ENCODE measurements around the gene FSCN2. TPM values are rescaled to one million over a fixed set of nuclear protein-coding genes. Genes with fewer than 3 reads are reported as not detected.
"Not testable (repeated sequence)": the region's sequence is repeated elsewhere in the genome, so short reads cannot be mapped to it uniquely, and the experiment has no call there.

The FSCN2 gene
- total RNA-seq, 2 donors from 2014 or later: 0.65 to 0.72 TPM

GRCh38 chr17:81531998-81532404 is 3.8 kb downstream of the FSCN2 start:
- H3K27me3 Mint-ChIP-seq; H3K4me3 Mint-ChIP-seq; H3K27ac Mint-ChIP-seq; ATAC-seq; DNase-seq; H3K4me1 Mint-ChIP-seq; H3K9me3 ChIP-seq (ENCODE audit: control insufficient read depth, low read length, poor library complexity, severe bottlenecking); H3K36me3 Mint-ChIP-seq (ENCODE audit: low read depth): not testable (repeated sequence)

GRCh38 chr17:81532490-81533287 is 4.5 kb downstream of the FSCN2 start:
- Mint-ChIP-seq H3K36me3 (ENCODE audit: low read depth) (no peaks in the 10 kb centered on the region), H3K27me3 (peaks cover under 1% of the 10 kb centered on the region), H3K27ac (no peak overlapping the region), H3K4me1 (no peaks in the 10 kb centered on the region), H3K4me3 (no peak overlapping the region)
- H3K9me3 ChIP-seq (ENCODE audit: control insufficient read depth, low read length, poor library complexity, severe bottlenecking): no peaks in the 10 kb centered on the region
- no peak for ATAC-seq
- DNase-seq: no peak

GRCh38 chr17:81533339-81534141 is 5.4 kb downstream of the FSCN2 start:
- Mint-ChIP-seq H3K27ac (no peak overlapping the region), H3K4me1 (peaks cover 2% of the 10 kb centered on the region), H3K36me3 (ENCODE audit: low read depth) (no peaks in the 10 kb centered on the region), H3K27me3 (peaks cover 6% of the 10 kb centered on the region), H3K4me3 (no peak overlapping the region)
- no peaks in the 10 kb centered on the region for H3K9me3 ChIP-seq (ENCODE audit: control insufficient read depth, low read length, poor library complexity, severe bottlenecking)
- ATAC-seq (no peak), DNase-seq (no peak)

GRCh38 chr17:81534157-81535006 is 6.2 kb downstream of the FSCN2 start:
- Mint-ChIP-seq H3K27ac (no peak overlapping the region), H3K27me3 (peaks cover 6% of the 10 kb centered on the region)

GRCh38 chr17:81535007-81535328 is 6.8 kb downstream of the FSCN2 start:
- H3K36me3 Mint-ChIP-seq (ENCODE audit: low read depth): no peaks in the 10 kb centered on the region
- no peak overlapping the region for H3K4me3 Mint-ChIP-seq
- no peak overlapping the region for H3K27ac Mint-ChIP-seq
- DNase-seq (no peak), ATAC-seq (no peak)
- H3K27me3 Mint-ChIP-seq: peaks cover 6% of the 10 kb centered on the region
- H3K9me3 ChIP-seq (ENCODE audit: control insufficient read depth, low read length, poor library complexity, severe bottlenecking): no peaks in the 10 kb centered on the region
- peaks cover 2% of the 10 kb centered on the region for H3K4me1 Mint-ChIP-seq

More at GRCh38 chr17:81534157-81535006, 6.2 kb downstream of the FSCN2 start:
- Mint-ChIP-seq H3K4me3 (no peak overlapping the region), H3K4me1 (peaks cover 2% of the 10 kb centered on the region), H3K36me3 (ENCODE audit: low read depth) (no peaks in the 10 kb centered on the region)
- ATAC-seq (no peak), DNase-seq (no peak)
- H3K9me3 ChIP-seq (ENCODE audit: control insufficient read depth, low read length, poor library complexity, severe bottlenecking): no peaks in the 10 kb centered on the region

GRCh38 chr17:81535480-81536298 is 7.5 kb downstream of the FSCN2 start:
- Mint-ChIP-seq H3K4me1 (peaks cover 2% of the 10 kb centered on the region), H3K4me3 (no peak overlapping the region)

GRCh38 chr17:81536299-81537290 is 8.4 kb downstream of the FSCN2 start:
- no peak overlapping the region for H3K4me3 Mint-ChIP-seq
- no peak for ATAC-seq
- no peaks in the 10 kb centered on the region for H3K9me3 ChIP-seq (ENCODE audit: control insufficient read depth, low read length, poor library complexity, severe bottlenecking)
- DNase-seq: no peak
- H3K27me3 Mint-ChIP-seq: peaks cover 6% of the 10 kb centered on the region
- H3K27ac Mint-ChIP-seq: no peak overlapping the region
- H3K36me3 Mint-ChIP-seq (ENCODE audit: low read depth): no peaks in the 10 kb centered on the region
- peaks cover 5% of the 10 kb centered on the region for H3K4me1 Mint-ChIP-seq

More at GRCh38 chr17:81535480-81536298, 7.5 kb downstream of the FSCN2 start:
- no peak for ATAC-seq
- DNase-seq: no peak
- H3K9me3 ChIP-seq (ENCODE audit: control insufficient read depth, low read length, poor library complexity, severe bottlenecking): no peaks in the 10 kb centered on the region
- peaks cover 6% of the 10 kb centered on the region for H3K27me3 Mint-ChIP-seq
- no peaks in the 10 kb centered on the region for H3K36me3 Mint-ChIP-seq (ENCODE audit: low read depth)
- no peak overlapping the region for H3K27ac Mint-ChIP-seq

GRCh38 chr17:81537343-81537855 is 9.2 kb downstream of the FSCN2 start:
- Mint-ChIP-seq H3K4me1 (peaks cover 5% of the 10 kb centered on the region), H3K27ac (no peak overlapping the region), H3K27me3 (peaks cover 6% of the 10 kb centered on the region), H3K36me3 (ENCODE audit: low read depth) (peaks cover 2% of the 10 kb centered on the region), H3K4me3 (no peak overlapping the region)
- no peaks in the 10 kb centered on the region for H3K9me3 ChIP-seq (ENCODE audit: control insufficient read depth, low read length, poor library complexity, severe bottlenecking)
- ATAC-seq (peak; percentile 67), DNase-seq (no peak)

- no peak overlapping the region for H3K27ac Mint-ChIP-seq
- peaks cover 6% of the 10 kb centered on the region for H3K27me3 Mint-ChIP-seq
- peaks cover 2% of the 10 kb centered on the region for H3K36me3 Mint-ChIP-seq (ENCODE audit: low read depth)
- H3K4me3 Mint-ChIP-seq: no peak overlapping the region
- H3K9me3 ChIP-seq (ENCODE audit: control insufficient read depth, low read length, poor library complexity, severe bottlenecking): no peaks in the 10 kb centered on the region
- peaks cover 5% of the 10 kb centered on the region for H3K4me1 Mint-ChIP-seq
- peak; percentile 7 for ATAC-seq
- DNase-seq: no peak
Measured at GRCh38 chr17:81537856-81538555, 9.8 kb downstream of the FSCN2 start.

GRCh38 chr17:81538651-81539570 is 10.7 kb downstream of the FSCN2 start:
- H3K4me1 Mint-ChIP-seq: peaks cover 5% of the 10 kb centered on the region
- DNase-seq (no peak), ATAC-seq (no peak)
- no peaks in the 10 kb centered on the region for H3K9me3 ChIP-seq (ENCODE audit: control insufficient read depth, low read length, poor library complexity, severe bottlenecking)
- no peak overlapping the region for H3K4me3 Mint-ChIP-seq
- H3K27me3 Mint-ChIP-seq: peaks cover 6% of the 10 kb centered on the region
- peaks cover 2% of the 10 kb centered on the region for H3K36me3 Mint-ChIP-seq (ENCODE audit: low read depth)
- no peak overlapping the region for H3K27ac Mint-ChIP-seq

Data from T-helper 17 cell (primary cell).